ENCODE measurements around the gene POP7.

POP7 gene

DNA sequence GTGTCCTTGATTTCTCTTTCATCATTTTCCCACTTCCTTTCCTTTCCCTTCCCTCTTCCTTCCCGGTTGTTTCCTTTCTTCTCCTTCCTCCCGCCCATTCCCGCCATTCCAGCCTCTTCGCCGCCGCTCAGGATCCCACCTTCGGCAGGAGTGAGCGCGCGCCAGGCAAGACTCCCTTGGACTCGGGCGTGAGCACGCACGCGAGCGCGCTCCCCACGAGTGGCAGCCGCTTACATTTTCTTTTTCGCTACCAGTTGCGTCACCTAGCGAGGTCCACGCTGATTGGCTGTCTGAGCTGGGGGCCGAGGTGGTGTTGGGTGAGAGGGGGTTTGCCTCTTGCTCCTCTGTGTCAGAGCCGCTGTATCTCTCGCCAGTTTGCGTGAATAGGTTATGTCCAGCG lies 39.3 kb downstream of the POP7 start:
- Histone ChIP-seq H3K4me3 (ENCODE audit: low read length) (no peak overlapping the region), H3K9me3 (ENCODE audit: control insufficient read depth, low read depth, low read length) (no peaks in the 10 kb centered on the region), H3K4me1 (ENCODE audit: control insufficient read depth, low read depth, low read length) (no peaks in the 10 kb centered on the region), H3K9ac (ENCODE audit: low read length) (no peak overlapping the region), H3K36me3 (ENCODE audit: control insufficient read depth, low read depth, low read length) (no peaks in the 10 kb centered on the region), H3K27ac (ENCODE audit: low read length) (no peak overlapping the region), H3K27me3 (ENCODE audit: control insufficient read depth, insufficient read depth, low read length) (no peaks in the 10 kb centered on the region)

DNA sequence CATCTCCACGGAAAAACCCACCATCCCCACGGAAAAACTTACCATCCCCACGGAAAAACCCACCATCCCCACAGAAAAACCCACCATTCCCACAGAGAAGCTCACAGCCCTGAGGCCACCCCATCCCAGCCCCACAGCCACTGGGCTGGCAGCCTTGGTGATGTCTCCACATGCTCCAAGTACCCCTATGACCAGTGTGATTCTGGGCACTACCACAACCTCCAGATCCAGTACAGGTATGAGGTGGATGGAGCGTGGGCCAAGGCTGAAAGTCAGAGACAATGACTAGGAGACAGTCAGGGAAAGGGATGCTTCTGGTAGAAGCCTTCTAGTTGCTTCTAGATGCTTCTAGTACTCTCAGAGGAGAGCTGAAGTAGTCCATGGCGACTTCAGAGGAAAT lies 47.1 kb downstream of the POP7 start:
- no peak overlapping the region for H3K27ac ChIP-seq (ENCODE audit: low read length)
- no peaks in the 10 kb centered on the region for H3K4me1 ChIP-seq (ENCODE audit: control insufficient read depth, low read depth, low read length)
- H3K27me3 ChIP-seq (ENCODE audit: control insufficient read depth, insufficient read depth, low read length), result no peaks in the 10 kb centered on the region
- no peaks in the 10 kb centered on the region for H3K9me3 ChIP-seq (ENCODE audit: control insufficient read depth, low read depth, low read length)
- no peak overlapping the region for H3K9ac ChIP-seq (ENCODE audit: low read length)
- H3K4me3 ChIP-seq (ENCODE audit: low read length), result no peak overlapping the region
- no peaks in the 10 kb centered on the region for H3K36me3 ChIP-seq (ENCODE audit: control insufficient read depth, low read depth, low read length)

DNA sequence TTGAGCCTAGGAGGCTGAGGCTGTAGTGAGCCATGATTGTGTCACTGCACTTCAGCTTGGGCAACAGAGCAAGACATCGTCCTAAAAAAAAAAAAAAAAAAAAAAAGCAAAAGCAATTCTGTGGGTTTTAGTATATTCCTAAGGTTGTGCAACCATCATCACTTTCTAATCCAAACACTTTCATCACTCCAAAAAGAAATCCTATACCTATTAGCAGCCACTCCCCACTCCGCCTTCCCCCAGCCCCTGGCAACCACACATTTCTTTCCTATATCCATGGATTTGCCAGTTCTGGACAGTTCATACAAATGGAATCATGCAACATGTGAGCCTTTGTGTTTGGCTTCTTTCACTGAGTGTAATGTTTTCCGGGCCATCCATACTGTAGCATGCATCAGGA lies 47.8 kb downstream of the POP7 start:
- Histone ChIP-seq H3K36me3 (ENCODE audit: control insufficient read depth, low read depth, low read length) (no peaks in the 10 kb centered on the region), H3K4me1 (ENCODE audit: control insufficient read depth, low read depth, low read length) (no peaks in the 10 kb centered on the region), H3K9me3 (ENCODE audit: control insufficient read depth, low read depth, low read length) (no peaks in the 10 kb centered on the region), H3K27ac (ENCODE audit: low read length) (no peak overlapping the region), H3K27me3 (ENCODE audit: control insufficient read depth, insufficient read depth, low read length) (no peaks in the 10 kb centered on the region), H3K9ac (ENCODE audit: low read length) (no peak overlapping the region), H3K4me3 (ENCODE audit: low read length) (no peak overlapping the region)
